ENCODE measurements around the gene PAIP1.

PAIP1 gene

GRCh38 chr5:43530648-43531047 is 26.2 kb downstream of the PAIP1 start:
- ChIA-PET POLR2A (no interaction called here), CTCF (no interaction called here)
- peaks cover 23 to 79% (median 51%) of the 10 kb centered on the region in 4 experiments for H3K36me3 ChIP-seq (ENCODE audit: control insufficient read depth in 4 of 4, insufficient read depth in 4 of 4, low read length in 3 of 4)
- no CpG with 5 or more reads among the region's 2 CpGs for whole genome bisulfite sequencing (ENCODE audit: insufficient coverage)
- no peaks in the 10 kb centered on the region for H3K9me3 ChIP-seq (ENCODE audit: control extremely low read depth in 1 of 5, control insufficient read depth in 4 of 5, insufficient read depth in 2 of 5, low read depth in 1 of 5, low read length in 4 of 5)
- H3K4me1 ChIP-seq (ENCODE audit: control extremely low read depth in 1 of 4, control insufficient read depth in 4 of 4, insufficient read depth in 4 of 4, low read length in 3 of 4): no peaks in the 10 kb centered on the region
- DNase-seq: no peak
- H3K27ac ChIP-seq (ENCODE audit: insufficient read depth in 1 of 2, low read depth in 1 of 2, low read length in 2 of 2, poor library complexity in 1 of 2, severe bottlenecking in 2 of 2): no peak overlapping the region
- no peak overlapping the region for H3K4me3 ChIP-seq (ENCODE audit: control insufficient read depth in 1 of 7, extremely low read depth in 1 of 7, insufficient read depth in 4 of 7, low read depth in 2 of 7, low read length in 6 of 7)
- H3K27me3 ChIP-seq (replicated peaks in 2 of 5; ENCODE audit: control insufficient read depth in 4 of 5, insufficient read depth in 5 of 5, low read length in 4 of 5): no peaks in the 10 kb centered on the region

- WGBS (ENCODE audit: insufficient coverage): 72% methylated on average over 2 of the region's 2 CpGs
- CTCF ChIA-PET: interaction anchor here (1.4 kb wide), 1 partner anchor 32 kb away, joined by 4 read pairs; no protein-coding TSS in a partner anchor
These were observed 33.2 kb downstream of the PAIP1 start for GRCh38 chr5:43523662-43524072.

GRCh38 chr5:43520615-43521014 is 36.3 kb downstream of the PAIP1 start:
- POLR2A ChIA-PET: no interaction called here
- Histone ChIP-seq H3K27ac (ENCODE audit: insufficient read depth in 1 of 2, low read depth in 1 of 2, low read length in 2 of 2, poor library complexity in 1 of 2, severe bottlenecking in 2 of 2) (no peak overlapping the region), H3K36me3 (ENCODE audit: control insufficient read depth in 4 of 4, insufficient read depth in 4 of 4, low read length in 3 of 4) (peaks cover 5 to 20% (median 15%) of the 10 kb centered on the region in 4 experiments), H3K4me3 (ENCODE audit: control insufficient read depth in 1 of 7, extremely low read depth in 1 of 7, insufficient read depth in 4 of 7, low read depth in 2 of 7, low read length in 6 of 7) (no peak overlapping the region), H3K27me3 (replicated peaks in 2 of 5; ENCODE audit: control insufficient read depth in 4 of 5, insufficient read depth in 5 of 5, low read length in 4 of 5) (no peaks in the 10 kb centered on the region), H3K9me3 (ENCODE audit: control extremely low read depth in 1 of 5, control insufficient read depth in 4 of 5, insufficient read depth in 2 of 5, low read depth in 1 of 5, low read length in 4 of 5) (peaks cover 0 to 4% (median 0%) of the 10 kb centered on the region in 5 experiments), H3K4me1 (ENCODE audit: control extremely low read depth in 1 of 4, control insufficient read depth in 4 of 4, insufficient read depth in 4 of 4, low read length in 3 of 4) (peaks cover 0 to 4% (median 3%) of the 10 kb centered on the region in 4 experiments)
- CTCF ChIA-PET: interaction anchor here (0.6 to 1.1 kb wide), 2 partner anchors 27 to 142 kb away, joined by 3 read pairs; no protein-coding TSS in a partner anchor
- 100% methylated on average over 1 of the region's 1 CpG for WGBS (ENCODE audit: insufficient coverage)
- DNase-seq: no peak

More at GRCh38 chr5:43523662-43524072, 33.2 kb downstream of the PAIP1 start:
- DNase-seq: no peak
- H3K4me1 ChIP-seq (ENCODE audit: control extremely low read depth in 1 of 4, control insufficient read depth in 4 of 4, insufficient read depth in 4 of 4, low read length in 3 of 4): no peaks in the 10 kb centered on the region
- peaks cover 0 to 4% (median 0%) of the 10 kb centered on the region in 5 experiments for H3K9me3 ChIP-seq (ENCODE audit: control extremely low read depth in 1 of 5, control insufficient read depth in 4 of 5, insufficient read depth in 2 of 5, low read depth in 1 of 5, low read length in 4 of 5)
- no peak overlapping the region for H3K27ac ChIP-seq (ENCODE audit: insufficient read depth in 1 of 2, low read depth in 1 of 2, low read length in 2 of 2, poor library complexity in 1 of 2, severe bottlenecking in 2 of 2)
- H3K4me3 ChIP-seq (ENCODE audit: control insufficient read depth in 1 of 7, extremely low read depth in 1 of 7, insufficient read depth in 4 of 7, low read depth in 2 of 7, low read length in 6 of 7): no peak overlapping the region
- H3K36me3 ChIP-seq (ENCODE audit: control insufficient read depth in 4 of 4, insufficient read depth in 4 of 4, low read length in 3 of 4): peaks cover 12 to 39% (median 25%) of the 10 kb centered on the region in 4 experiments
- H3K27me3 ChIP-seq (replicated peaks in 2 of 5; ENCODE audit: control insufficient read depth in 4 of 5, insufficient read depth in 5 of 5, low read length in 4 of 5): no peaks in the 10 kb centered on the region
- POLR2A ChIA-PET: no interaction called here

GRCh38 chr5:43515678-43516048 is 41.2 kb downstream of the PAIP1 start:
- H3K9me3 ChIP-seq (ENCODE audit: control extremely low read depth in 1 of 5, control insufficient read depth in 4 of 5, insufficient read depth in 2 of 5, low read depth in 1 of 5, low read length in 4 of 5): no peaks in the 10 kb centered on the region
- no peak for DNase-seq
- no peaks in the 10 kb centered on the region for H3K27me3 ChIP-seq (replicated peaks in 2 of 5; ENCODE audit: control insufficient read depth in 4 of 5, insufficient read depth in 5 of 5, low read length in 4 of 5)
- peak overlapping the region; percentile 66 to 90 for H3K27ac ChIP-seq (ENCODE audit: insufficient read depth in 1 of 2, low read depth in 1 of 2, low read length in 2 of 2, poor library complexity in 1 of 2, severe bottlenecking in 2 of 2)
- no peaks in the 10 kb centered on the region for H3K36me3 ChIP-seq (ENCODE audit: control insufficient read depth in 4 of 4, insufficient read depth in 4 of 4, low read length in 3 of 4)
- ChIA-PET POLR2A (interaction anchor here (0.7 kb wide), 1 partner anchor 473 kb away, joined by 3 read pairs; no protein-coding TSS in a partner anchor), CTCF (interaction anchor here (0.7 kb wide), 1 partner anchor 9 kb away, joined by 4 read pairs; no protein-coding TSS in a partner anchor)
- peaks cover 7 to 26% (median 23%) of the 10 kb centered on the region in 4 experiments for H3K4me1 ChIP-seq (ENCODE audit: control extremely low read depth in 1 of 4, control insufficient read depth in 4 of 4, insufficient read depth in 4 of 4, low read length in 3 of 4)
- WGBS (ENCODE audit: insufficient coverage): 0% methylated on average over 1 of the region's 1 CpG
- peak overlapping the region in 6 of 7 experiments; percentile 74 to 96 (median 88) for H3K4me3 ChIP-seq (ENCODE audit: control insufficient read depth in 1 of 7, extremely low read depth in 1 of 7, insufficient read depth in 4 of 7, low read depth in 2 of 7, low read length in 6 of 7)

GRCh38 chr5:43514816-43515677 is 41.8 kb downstream of the PAIP1 start, which contains the start of gene C5orf34:
C5orf34 (minus strand) TSS chr5:43515148; CDS start chr5:43509339, 5,809 bp downstream.
- CTCF ChIA-PET: interaction anchor here (0.7 to 1.0 kb wide), 2 partner anchors 9 to 40 kb away, joined by 3 to 4 read pairs; no protein-coding TSS in a partner anchor
- Histone ChIP-seq H3K9me3 (ENCODE audit: control extremely low read depth in 1 of 5, control insufficient read depth in 4 of 5, insufficient read depth in 2 of 5, low read depth in 1 of 5, low read length in 4 of 5) (no peaks in the 10 kb centered on the region), H3K27me3 (replicated peaks in 2 of 5; ENCODE audit: control insufficient read depth in 4 of 5, insufficient read depth in 5 of 5, low read length in 4 of 5) (no peaks in the 10 kb centered on the region), H3K4me3 (ENCODE audit: control insufficient read depth in 1 of 7, extremely low read depth in 1 of 7, insufficient read depth in 4 of 7, low read depth in 2 of 7, low read length in 6 of 7) (peak within 1 kb of the TSS; percentile 74 to 96 (median 86)), H3K4me1 (ENCODE audit: control extremely low read depth in 1 of 4, control insufficient read depth in 4 of 4, insufficient read depth in 4 of 4, low read length in 3 of 4) (peaks cover 7 to 26% (median 23%) of the 10 kb centered on the region in 4 experiments), H3K27ac (ENCODE audit: insufficient read depth in 1 of 2, low read depth in 1 of 2, low read length in 2 of 2, poor library complexity in 1 of 2, severe bottlenecking in 2 of 2) (peak within 1 kb of the TSS; percentile 66 to 90), H3K36me3 (ENCODE audit: control insufficient read depth in 4 of 4, insufficient read depth in 4 of 4, low read length in 3 of 4) (no peaks in the 10 kb centered on the region)
- POLR2A ChIA-PET: interaction anchor here (0.6 to 1.2 kb wide), 4 partner anchors 30 to 473 kb away, joined by 3 to 9 read pairs (median 4); partner anchors contain the start of genes NNT and TMEM267
- peak; percentile 95 to 97 (median 96) for DNase-seq
- 1% methylated on average over 28 of the region's 35 CpGs for WGBS (ENCODE audit: insufficient coverage)

- POLR2A ChIA-PET: interaction anchor here (1.0 to 1.2 kb wide), 2 partner anchors 30 to 89 kb away, joined by 4 to 9 read pairs; partner anchors contain the start of genes NNT and TMEM267
- Histone ChIP-seq H3K36me3 (ENCODE audit: control insufficient read depth in 4 of 4, insufficient read depth in 4 of 4, low read length in 3 of 4) (no peaks in the 10 kb centered on the region), H3K27ac (ENCODE audit: insufficient read depth in 1 of 2, low read depth in 1 of 2, low read length in 2 of 2, poor library complexity in 1 of 2, severe bottlenecking in 2 of 2) (peak overlapping the region; percentile 66 to 90), H3K27me3 (replicated peaks in 2 of 5; ENCODE audit: control insufficient read depth in 4 of 5, insufficient read depth in 5 of 5, low read length in 4 of 5) (no peaks in the 10 kb centered on the region), H3K9me3 (ENCODE audit: control extremely low read depth in 1 of 5, control insufficient read depth in 4 of 5, insufficient read depth in 2 of 5, low read depth in 1 of 5, low read length in 4 of 5) (no peaks in the 10 kb centered on the region), H3K4me3 (ENCODE audit: control insufficient read depth in 1 of 7, extremely low read depth in 1 of 7, insufficient read depth in 4 of 7, low read depth in 2 of 7, low read length in 6 of 7) (peak overlapping the region; percentile 74 to 96 (median 86)), H3K4me1 (ENCODE audit: control extremely low read depth in 1 of 4, control insufficient read depth in 4 of 4, insufficient read depth in 4 of 4, low read length in 3 of 4) (peaks cover 7 to 26% (median 23%) of the 10 kb centered on the region in 4 experiments)
- DNase-seq: no peak
- 3% methylated on average over 6 of the region's 6 CpGs for whole genome bisulfite sequencing (ENCODE audit: insufficient coverage)
- CTCF ChIA-PET: interaction anchor here (1.0 kb wide), 1 partner anchor 41 kb away, joined by 3 read pairs; no protein-coding TSS in a partner anchor
These were observed 42.4 kb downstream of the PAIP1 start for GRCh38 chr5:43514471-43514815.

All from common myeloid progenitor, CD34-positive (primary cell).